ENCODE measurements around the gene TGFA.

Gene TGFA

GRCh38 chr2:70431716-70432347, 121.8 kb downstream of the TGFA start:
- no peak for TF ChIP-seq CTCF (IDR thresholded peaks at IDR 0.05; ENCODE audit: low read depth, low read length, missing control alignments)
- H3K4me3 ChIP-seq (replicated peaks; ENCODE audit: low read depth, low read length), result no peak overlapping the region
- DNase-seq (ENCODE audit: extremely low read depth, low read depth), result no peak

GRCh38 chr2:70426341-70426740, 127.3 kb downstream of the TGFA start:
- DNase-seq (ENCODE audit: extremely low read depth, low read depth), result no peak
- no peak overlapping the region for H3K4me3 ChIP-seq (replicated peaks; ENCODE audit: low read depth, low read length)
- TF ChIP-seq CTCF (IDR thresholded peaks at IDR 0.05; ENCODE audit: low read depth, low read length, missing control alignments), result no peak

GRCh38 chr2:70425682-70426301, 127.8 kb downstream of the TGFA start:
- DNase-seq (ENCODE audit: extremely low read depth, low read depth), result no peak
- TF ChIP-seq CTCF (IDR thresholded peaks at IDR 0.05; ENCODE audit: low read depth, low read length, missing control alignments), result no peak
- no peak overlapping the region for H3K4me3 ChIP-seq (replicated peaks; ENCODE audit: low read depth, low read length)

GRCh38 chr2:70420740-70421139, 132.9 kb downstream of the TGFA start:
- H3K4me3 ChIP-seq (replicated peaks; ENCODE audit: low read depth, low read length), result no peak overlapping the region
- no peak for DNase-seq (ENCODE audit: extremely low read depth, low read depth)
- no peak for TF ChIP-seq CTCF (IDR thresholded peaks at IDR 0.05; ENCODE audit: low read depth, low read length, missing control alignments)

GRCh38 chr2:70420143-70420542, 133.5 kb downstream of the TGFA start:
- no peak overlapping the region for H3K4me3 ChIP-seq (replicated peaks; ENCODE audit: low read depth, low read length)
- DNase-seq (ENCODE audit: extremely low read depth, low read depth), result no peak
- TF ChIP-seq CTCF (IDR thresholded peaks at IDR 0.05; ENCODE audit: low read depth, low read length, missing control alignments), result no peak

GRCh38 chr2:70418514-70418913, 135.1 kb downstream of the TGFA start:
- no peak for TF ChIP-seq CTCF (IDR thresholded peaks at IDR 0.05; ENCODE audit: low read depth, low read length, missing control alignments)
- DNase-seq (ENCODE audit: extremely low read depth, low read depth), result no peak
- H3K4me3 ChIP-seq (replicated peaks; ENCODE audit: low read depth, low read length), result no peak overlapping the region

Data from HFF-Myc (cell line).